Body of pancreas (tissue), 4 donors: ENCODE measurements around the gene SAPCD2. TPM values are rescaled to one million over a fixed set of nuclear protein-coding genes. Genes with fewer than 3 reads are reported as not detected.

Experiments
- ATAC-seq: fragments of 150-250 bp; one replicate; pipeline ENCODE4 v1.9.1; 2016
- DNase-seq, 4 donors: peaks; one replicate each; pipeline ENCODE4 v3.0.0-alpha.2; 2019
- H3K27ac ChIP-seq, 4 donors: fragments of 200-600 bp; sonication (generic); 1 replicate in 3 of 4; 2 replicates in 1 of 4; pipeline versions ENCODE4 v1.5.1 to v1.6.1; 2016 to 2019; ENCODE audit warnings: mild to moderate bottlenecking in 1 of 4, mixed read lengths in 1 of 4, moderate library complexity in 1 of 4
- H3K27me3 ChIP-seq, 2 donors: fragments of 200-600 bp; sonication (generic); one replicate each; pipeline ENCODE4 v1.6.0; 2016; ENCODE audit warnings: mild to moderate bottlenecking in 1 of 2
- H3K36me3 ChIP-seq, 2 donors: fragments of 200-600 bp; sonication (generic); replicated peaks in 1 of 2; 2 replicates each; pipeline ENCODE4 v1.5.1; 2016; ENCODE audit warnings: low read depth in 2 of 2; ENCODE audit not compliant: insufficient read depth in 1 of 2
- H3K4me1 ChIP-seq: fragments of 200-600 bp; sonication (generic); one replicate; pipeline ENCODE4 v1.6.0; 2016
- H3K4me3 ChIP-seq, 2 donors: fragments of 200-600 bp; sonication (generic); 1 replicate in 1 of 2; 2 replicates in 1 of 2; pipeline ENCODE4 v1.5.1; 2016 to 2019
- H3K9me3 ChIP-seq, 3 donors: fragments of 200-600 bp; sonication (generic); 1 replicate in 2 of 3; 2 replicates in 1 of 3; pipeline ENCODE4 v1.5.1; 2016
- POLR2A ChIP-seq, 3 donors: fragments of 450-650 bp; IDR thresholded peaks; one replicate each; pipeline ENCODE4 v1.6.1; 2016; ENCODE audit warnings: antibody characterized with exemption in 3 of 3, mild to moderate bottlenecking in 2 of 3
- WGBS, 2 donors: methylation state at CpG; one replicate each; pipeline ENCODE4 v1.1.5; 2017; 5-methylcytosine and 5-hydroxymethylcytosine counted together
- intact Hi-C: fragments of 100-400 bp; cut with DNase I; formaldehyde crosslinking; loops from one replicate; pipeline ENCODE4 v1.15.1; 2023
- total RNA-seq, 2 donors: library from RNA; depleted of rRNA; stranded (reverse); fragments of >200 nt; gene quantifications; one replicate each; pipeline ENCODE4 v1.1.0, GENCODE V29; 2016
- TF ChIP-seq, protein P1 (sequence below), 7 experiments: fragments of 450-650 bp in 4 of 7; fragments of 200-600 bp in 3 of 7; sonication (generic) in 3 of 7; IDR thresholded peaks; one replicate each; pipeline ENCODE4 v1.5.1; 2016 to 2019; ENCODE audit warnings: antibody characterized with exemption in 7 of 7

The SAPCD2 gene
- total RNA-seq, 2 donors from 2014 or later = 0.66 to 0.78 TPM

DNA sequence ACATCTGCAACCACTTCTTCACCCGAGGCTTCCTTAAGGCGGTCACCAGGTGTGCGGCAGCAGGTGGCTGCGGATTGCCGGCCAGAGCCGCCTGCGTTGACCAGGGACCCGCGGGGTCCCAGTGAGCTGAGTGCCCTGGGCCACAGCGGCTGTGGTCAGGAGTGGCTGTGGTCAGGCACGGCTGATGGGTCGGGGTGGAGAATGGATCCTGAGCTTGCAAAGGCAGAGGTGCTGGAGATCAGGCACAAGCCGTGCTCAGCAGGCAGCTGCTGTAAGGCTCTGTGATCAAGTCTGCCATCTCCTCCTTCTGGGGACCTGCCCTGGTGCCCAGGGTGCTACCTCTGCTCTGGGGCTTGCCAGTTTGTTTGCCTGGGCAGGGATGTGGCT is 9.0 kb upstream of the SAPCD2 start:
- no peaks in the 10 kb centered on the region for H3K27me3 ChIP-seq
- TF ChIP-seq, protein P1, sequence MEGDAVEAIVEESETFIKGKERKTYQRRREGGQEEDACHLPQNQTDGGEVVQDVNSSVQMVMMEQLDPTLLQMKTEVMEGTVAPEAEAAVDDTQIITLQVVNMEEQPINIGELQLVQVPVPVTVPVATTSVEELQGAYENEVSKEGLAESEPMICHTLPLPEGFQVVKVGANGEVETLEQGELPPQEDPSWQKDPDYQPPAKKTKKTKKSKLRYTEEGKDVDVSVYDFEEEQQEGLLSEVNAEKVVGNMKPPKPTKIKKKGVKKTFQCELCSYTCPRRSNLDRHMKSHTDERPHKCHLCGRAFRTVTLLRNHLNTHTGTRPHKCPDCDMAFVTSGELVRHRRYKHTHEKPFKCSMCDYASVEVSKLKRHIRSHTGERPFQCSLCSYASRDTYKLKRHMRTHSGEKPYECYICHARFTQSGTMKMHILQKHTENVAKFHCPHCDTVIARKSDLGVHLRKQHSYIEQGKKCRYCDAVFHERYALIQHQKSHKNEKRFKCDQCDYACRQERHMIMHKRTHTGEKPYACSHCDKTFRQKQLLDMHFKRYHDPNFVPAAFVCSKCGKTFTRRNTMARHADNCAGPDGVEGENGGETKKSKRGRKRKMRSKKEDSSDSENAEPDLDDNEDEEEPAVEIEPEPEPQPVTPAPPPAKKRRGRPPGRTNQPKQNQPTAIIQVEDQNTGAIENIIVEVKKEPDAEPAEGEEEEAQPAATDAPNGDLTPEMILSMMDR (IDR thresholded peaks at IDR 0.05) = no peak
- TF ChIP-seq POLR2A (IDR thresholded peaks at IDR 0.05) = no peak
- H3K36me3 ChIP-seq = no peaks in the 10 kb centered on the region
- no peak overlapping the region for H3K27ac ChIP-seq
- H3K4me3 ChIP-seq = no peak overlapping the region
- DNase-seq = no peak
- 90 to 100% methylated on average over 1 to 12 of the region's 13 CpGs for WGBS, 2 donors
- ATAC-seq = no peak
- no peaks in the 10 kb centered on the region for H3K9me3 ChIP-seq
- intact Hi-C loops = no loop called here
- H3K4me1 ChIP-seq = peaks cover 21% of the 10 kb centered on the region

DNA sequence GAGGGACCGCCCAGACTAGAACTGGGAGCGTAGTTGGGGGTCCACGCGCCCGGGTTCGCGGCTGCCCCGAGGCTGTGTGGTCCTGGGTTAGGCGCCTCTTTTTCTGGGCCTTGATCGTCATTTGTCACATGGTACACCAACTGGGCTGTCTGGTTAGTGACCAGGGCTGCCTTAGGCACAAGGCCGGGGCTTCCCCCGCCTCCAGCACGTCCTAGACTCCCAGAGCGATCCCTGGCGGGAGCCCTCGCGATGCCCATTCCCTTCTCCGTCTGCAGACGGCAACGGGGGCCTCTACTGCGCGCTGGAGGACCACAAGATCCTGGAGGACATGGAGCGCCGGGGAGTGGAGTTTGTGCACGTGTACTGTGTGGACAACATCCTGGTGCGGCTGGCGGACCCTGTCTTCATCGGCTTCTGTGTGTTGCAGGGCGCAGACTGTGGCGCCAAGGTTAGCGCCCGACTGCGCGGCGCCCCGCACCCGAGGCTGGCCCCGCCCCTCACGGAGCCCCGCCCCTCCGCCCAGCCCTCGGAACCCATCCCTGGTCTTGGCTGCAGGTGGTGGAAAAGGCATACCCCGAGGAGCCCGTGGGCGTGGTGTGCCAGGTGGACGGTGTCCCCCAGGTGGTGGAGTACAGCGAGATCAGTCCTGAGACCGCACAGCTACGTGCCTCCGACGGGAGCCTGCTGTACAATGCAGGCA is 8.5 kb upstream of the SAPCD2 start:
- Histone ChIP-seq H3K27me3 (no peaks in the 10 kb centered on the region), H3K9me3 (no peaks in the 10 kb centered on the region), H3K36me3 (no peaks in the 10 kb centered on the region), H3K27ac (no peak overlapping the region), H3K4me1 (peaks cover 21% of the 10 kb centered on the region), H3K4me3 (no peak overlapping the region)
- no peak for DNase-seq
- TF ChIP-seq, protein P1 (IDR thresholded peaks at IDR 0.05) = no peak
- no peak for TF ChIP-seq POLR2A (IDR thresholded peaks at IDR 0.05)
- no peak for ATAC-seq
- WGBS, 2 donors = 81 to 88% methylated on average over 12 to 39 of the region's 51 CpGs
- intact Hi-C loops = no loop called here

DNA sequence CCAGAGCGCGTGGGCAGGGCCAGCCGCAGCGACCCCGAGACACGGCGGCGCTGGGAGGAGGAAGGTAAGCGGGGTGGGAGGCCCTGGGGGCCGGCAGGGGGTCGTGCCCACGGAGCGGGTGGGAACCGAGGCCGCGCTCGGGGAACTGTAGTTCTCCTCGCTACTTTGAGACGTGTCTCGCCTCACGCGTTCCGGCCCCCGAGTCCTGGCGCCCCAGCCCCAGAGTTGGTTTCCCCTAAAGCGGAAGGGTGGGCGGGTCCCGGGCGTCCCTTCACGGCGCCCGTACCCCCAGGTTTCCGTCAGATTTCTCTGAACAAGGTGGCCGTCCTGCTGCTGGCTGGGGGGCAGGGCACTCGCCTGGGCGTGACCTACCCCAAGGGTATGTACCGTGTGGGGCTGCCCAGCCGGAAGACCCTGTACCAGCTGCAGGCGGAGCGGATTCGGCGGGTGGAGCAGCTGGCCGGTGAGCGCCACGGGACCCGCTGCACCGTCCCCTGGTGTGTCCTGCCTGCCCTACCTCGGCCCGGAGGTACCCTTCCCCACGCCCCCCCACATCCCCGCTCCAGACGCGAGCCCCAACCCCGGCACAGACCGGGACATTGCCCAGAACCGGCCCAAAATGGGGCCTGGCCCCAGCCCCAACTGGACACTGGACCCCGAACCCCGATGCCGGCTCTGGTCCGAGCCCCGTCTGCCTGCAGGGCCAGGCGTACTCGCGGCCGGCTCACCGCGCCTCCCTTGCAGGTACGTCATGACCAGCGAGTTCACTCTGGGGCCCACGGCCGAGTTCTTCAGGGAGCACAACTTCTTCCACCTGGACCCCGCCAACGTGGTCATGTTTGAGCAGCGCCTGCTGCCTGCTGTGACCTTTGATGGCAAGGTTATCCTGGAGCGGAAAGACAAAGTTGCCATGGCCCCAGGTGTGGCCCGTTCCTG is 7.7 kb upstream of the SAPCD2 start:
- Histone ChIP-seq H3K4me3 (peak overlapping the region; percentile 54 to 70), H3K27ac (no peak overlapping the region), H3K4me1 (peaks cover 21% of the 10 kb centered on the region), H3K9me3 (no peaks in the 10 kb centered on the region), H3K27me3 (no peaks in the 10 kb centered on the region), H3K36me3 (no peaks in the 10 kb centered on the region)
- peak in 1 of 4 donors; percentile 42 for DNase-seq
- intact Hi-C loops = no loop called here
- ATAC-seq = peak; percentile 18
- TF ChIP-seq, protein P1 (IDR thresholded peaks at IDR 0.05) = no peak
- TF ChIP-seq POLR2A (IDR thresholded peaks at IDR 0.05) = no peak
- 17 to 42% methylated on average over 9 to 54 of the region's 76 CpGs for WGBS, 2 donors

DNA sequence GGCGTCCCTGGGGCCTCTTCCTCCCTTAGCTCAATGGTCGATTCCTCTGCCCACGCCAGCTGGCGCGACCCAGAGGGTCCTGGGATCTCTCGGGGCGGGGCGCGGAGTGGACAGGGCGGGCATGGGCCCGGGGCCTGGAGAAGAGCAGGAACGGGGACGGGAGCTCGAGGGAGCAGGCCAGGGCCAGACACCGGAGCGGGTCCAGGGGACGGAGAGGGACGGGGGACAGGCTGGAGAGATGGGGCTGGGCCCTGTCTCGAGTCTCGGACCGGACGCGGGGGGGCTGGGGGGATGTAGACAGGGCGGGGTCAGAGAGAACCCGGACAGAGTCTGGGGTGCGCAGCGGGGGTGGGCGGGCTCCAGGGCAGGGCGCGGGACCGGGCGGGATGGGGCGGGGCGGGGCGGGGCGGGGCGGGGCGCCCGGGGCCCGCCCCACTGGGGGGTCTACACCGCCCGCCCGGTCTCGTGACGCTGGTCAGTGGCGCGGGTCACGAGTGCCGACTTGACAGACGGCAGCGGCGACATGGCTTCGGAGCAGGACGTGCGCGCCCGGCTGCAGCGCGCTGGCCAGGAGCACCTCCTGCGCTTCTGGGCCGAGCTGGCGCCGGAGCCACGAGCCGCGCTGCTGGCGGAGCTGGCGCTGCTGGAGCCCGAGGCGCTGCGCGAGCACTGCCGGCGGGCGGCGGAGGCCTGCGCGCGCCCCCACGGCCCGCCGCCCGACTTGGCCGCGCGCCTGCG is 6.8 kb upstream of the SAPCD2 start, which contains the start of gene UAP1L1:
Gene UAP1L1 (plus strand): TSS at position 508 of the 738 bp plus-strand sequence. CDS start 16 bp downstream, at position 524.
- no peaks in the 10 kb centered on the region for H3K36me3 ChIP-seq
- DNase-seq (peak; percentile 52 to 85 (median 76)), ATAC-seq (peak; percentile 68)
- peaks cover 21% of the 10 kb centered on the region for H3K4me1 ChIP-seq
- H3K27ac ChIP-seq = peak within 1 kb of the TSS in 2 of 4 donors; percentile 38 to 62
- H3K27me3 ChIP-seq = no peaks in the 10 kb centered on the region
- H3K9me3 ChIP-seq = no peaks in the 10 kb centered on the region
- intact Hi-C loops = no loop called here
- TF ChIP-seq POLR2A (IDR thresholded peaks at IDR 0.05) = no peak
- TF ChIP-seq, protein P1 (IDR thresholded peaks at IDR 0.05) = no peak
- peak within 1 kb of the TSS; percentile 54 to 70 for H3K4me3 ChIP-seq
- 4% methylated on average over 27 of the region's 87 CpGs; no CpG with 5 or more reads in 1 of the 2 donors for WGBS, 2 donors
